Endodermal cell (in vitro differentiated cells): ENCODE results near the gene RHOB. TPM values are rescaled to one million over a fixed set of nuclear protein-coding genes. Genes with fewer than 3 reads are reported as not detected.
"Not testable (repeated sequence)": the region's sequence is repeated elsewhere in the genome, so short reads cannot be mapped to it uniquely, and the experiment has no call there.

Experiments used
- DNase-seq: peaks from one replicate; pipeline ENCODE4 v3.0.0-alpha.2; 2017
- H3K27ac ChIP-seq: 2 replicates; pipeline ENCODE4 v1.5.1; 2013; ENCODE audit warnings: mild to moderate bottlenecking, low read depth, low read length, moderate library complexity
- H3K27me3 ChIP-seq: 2 replicates; pipeline ENCODE4 v1.6.1; 2013; ENCODE audit warnings: mild to moderate bottlenecking, low read length, moderate library complexity; ENCODE audit not compliant: insufficient read depth, control insufficient read depth, poor library complexity, severe bottlenecking
- H3K36me3 ChIP-seq: 2 replicates; pipeline ENCODE4 v1.7.0; 2013; ENCODE audit warnings: mild to moderate bottlenecking, low read length, moderate library complexity; ENCODE audit not compliant: control insufficient read depth, insufficient read depth
- H3K4me1 ChIP-seq: one replicate; pipeline ENCODE4 v1.7.0; 2013; ENCODE audit warnings: low read length; ENCODE audit not compliant: control insufficient read depth, insufficient read depth
- H3K4me3 ChIP-seq: 2 replicates; pipeline ENCODE4 v1.5.1; 2013; ENCODE audit warnings: mild to moderate bottlenecking, low read length, moderate library complexity
- H3K9ac ChIP-seq: 2 replicates; pipeline ENCODE4 v1.6.1; 2013; ENCODE audit warnings: mild to moderate bottlenecking, low read length, moderate library complexity; ENCODE audit not compliant: poor library complexity, severe bottlenecking; ENCODE audit errors: extremely low read depth
- H3K9me3 ChIP-seq: 2 replicates; pipeline ENCODE4 v1.6.1; 2013; ENCODE audit warnings: mild to moderate bottlenecking, low read length, moderate library complexity; ENCODE audit not compliant: control insufficient read depth
- H3K27ac Mint-ChIP-seq: 2 replicates; pipeline ENCODE4 v1.8.0; 2020; ENCODE audit warnings: mixed read lengths
- H3K27me3 Mint-ChIP-seq: 2 replicates; pipeline ENCODE4 v1.8.0; 2021; ENCODE audit warnings: mild to moderate bottlenecking, mixed read lengths; ENCODE audit not compliant: insufficient read depth
- H3K36me3 Mint-ChIP-seq: 2 replicates; pipeline ENCODE4 v1.8.0; 2020; ENCODE audit warnings: low read depth, mixed read lengths
- H3K4me1 Mint-ChIP-seq: 2 replicates; pipeline ENCODE4 v1.8.0; 2020; ENCODE audit warnings: mixed read lengths
- H3K4me3 Mint-ChIP-seq: 2 replicates; pipeline ENCODE4 v1.8.0; 2020; ENCODE audit warnings: mild to moderate bottlenecking, moderate library complexity, mixed read lengths
- H3K9me3 Mint-ChIP-seq: 2 replicates; pipeline ENCODE4 v1.8.0; 2020; ENCODE audit warnings: mild to moderate bottlenecking, mixed read lengths
- WGBS, 2 experiments: methylation state at CpG; one replicate each; pipeline versions ENCODE4 v1.1.5 to v1.1.7; 2013; ENCODE audit warnings: missing lambda C conversion rate in 2 of 2, mixed read lengths in 1 of 2; ENCODE audit not compliant: insufficient coverage in 1 of 2, insufficient read length in 1 of 2; 5-methylcytosine and 5-hydroxymethylcytosine counted together
- total RNA-seq, 2 donors: library from RNA; stranded (reverse); fragmentation: NEBNext Ultra II Directional in 1 of 2; extraction: Animal tissue kit (Norgen Biotek cat#: 25700) in 1 of 2; gene quantifications; 2 replicates in 1 of 2; 3 replicates in 1 of 2; pipeline ENCODE4 v1.2.1, GENCODE V29; 2021
- TF ChIP-seq, protein P1 (sequence below): fragments of 200-600 bp; sonication (generic); conservative IDR thresholded peaks from 2 replicates; pipeline ENCODE4 v1.5.0; 2021; ENCODE audit warnings: antibody characterized with exemption, mild to moderate bottlenecking

RHOB gene
- total RNA-seq, 2 donors from 2014 or later: 25.6 to 47.0 TPM

DNA sequence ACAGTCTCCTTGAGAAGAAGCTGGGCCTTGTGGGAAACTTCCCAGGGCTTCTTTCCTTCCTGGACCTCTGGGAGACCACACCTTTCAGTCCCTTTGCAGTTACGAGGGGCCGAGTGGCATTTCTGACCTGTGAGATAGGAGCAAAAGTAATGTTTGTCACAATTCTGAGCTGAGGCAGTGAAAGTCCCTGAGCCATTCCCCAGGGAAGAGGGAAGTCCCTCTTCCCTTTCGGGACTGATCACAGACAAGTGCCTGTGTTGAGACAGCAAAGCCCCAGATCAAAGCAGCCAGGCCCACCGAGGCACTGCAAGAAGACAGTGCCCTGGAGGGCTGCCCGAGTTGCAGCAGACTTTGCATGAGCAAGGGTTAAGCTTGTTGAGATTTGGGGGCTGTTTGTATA, 41.9 kb downstream of the RHOB start:
- H3K4me1 Mint-ChIP-seq: peaks cover 13% of the 10 kb centered on the region

DNA sequence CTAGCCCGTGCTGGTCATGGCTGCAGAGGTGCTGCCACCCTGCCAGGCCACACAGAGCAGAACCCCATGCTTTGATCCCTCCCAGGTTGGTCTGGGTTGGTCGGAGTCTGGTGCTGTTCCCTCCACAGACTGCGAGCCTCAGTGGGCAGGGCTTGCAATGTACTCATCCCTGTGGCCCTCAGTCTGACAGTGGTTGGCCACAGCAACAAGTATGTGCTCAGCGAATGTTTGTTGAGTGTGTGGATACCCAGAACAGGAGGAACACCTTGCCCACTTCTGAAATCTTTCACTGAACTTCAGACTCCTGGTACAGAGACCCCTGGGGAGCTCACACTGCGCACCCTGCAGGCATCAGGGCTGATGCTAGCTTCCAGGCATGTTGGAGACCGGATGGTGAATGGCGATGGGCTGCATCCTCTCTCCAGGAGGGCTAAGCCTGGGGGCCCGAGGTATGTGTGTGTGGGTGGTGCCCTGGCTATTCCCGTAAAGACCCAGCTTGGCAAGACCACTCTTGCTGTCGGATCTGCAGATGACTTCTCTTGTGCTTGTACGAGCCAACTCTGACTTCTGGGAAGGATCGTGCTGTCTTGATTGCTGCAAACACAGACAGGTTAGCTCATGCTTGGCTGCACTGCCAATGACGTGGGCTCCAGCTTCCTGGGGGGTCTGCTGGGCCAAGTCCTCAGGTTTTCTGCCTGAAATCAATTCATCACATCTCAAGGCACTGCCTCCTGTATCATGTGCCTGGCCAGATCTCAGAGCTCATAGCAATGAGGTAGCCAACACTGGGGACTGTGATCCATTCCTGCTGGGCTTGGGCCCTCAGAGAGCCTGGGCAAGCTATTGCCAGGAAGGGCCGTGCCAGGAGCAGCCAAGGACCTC, 43.7 kb downstream of the RHOB start:
- TF ChIP-seq, protein P1, sequence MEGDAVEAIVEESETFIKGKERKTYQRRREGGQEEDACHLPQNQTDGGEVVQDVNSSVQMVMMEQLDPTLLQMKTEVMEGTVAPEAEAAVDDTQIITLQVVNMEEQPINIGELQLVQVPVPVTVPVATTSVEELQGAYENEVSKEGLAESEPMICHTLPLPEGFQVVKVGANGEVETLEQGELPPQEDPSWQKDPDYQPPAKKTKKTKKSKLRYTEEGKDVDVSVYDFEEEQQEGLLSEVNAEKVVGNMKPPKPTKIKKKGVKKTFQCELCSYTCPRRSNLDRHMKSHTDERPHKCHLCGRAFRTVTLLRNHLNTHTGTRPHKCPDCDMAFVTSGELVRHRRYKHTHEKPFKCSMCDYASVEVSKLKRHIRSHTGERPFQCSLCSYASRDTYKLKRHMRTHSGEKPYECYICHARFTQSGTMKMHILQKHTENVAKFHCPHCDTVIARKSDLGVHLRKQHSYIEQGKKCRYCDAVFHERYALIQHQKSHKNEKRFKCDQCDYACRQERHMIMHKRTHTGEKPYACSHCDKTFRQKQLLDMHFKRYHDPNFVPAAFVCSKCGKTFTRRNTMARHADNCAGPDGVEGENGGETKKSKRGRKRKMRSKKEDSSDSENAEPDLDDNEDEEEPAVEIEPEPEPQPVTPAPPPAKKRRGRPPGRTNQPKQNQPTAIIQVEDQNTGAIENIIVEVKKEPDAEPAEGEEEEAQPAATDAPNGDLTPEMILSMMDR: no peak
- WGBS, 2 experiments: 86 to 91% methylated on average over 10 to 14 of the region's 14 CpGs
- no peak overlapping the region for H3K27ac Mint-ChIP-seq
- no peak overlapping the region for H3K27ac ChIP-seq
- no peaks in the 10 kb centered on the region for H3K27me3 ChIP-seq
- H3K4me3 ChIP-seq: no peak overlapping the region
- no peaks in the 10 kb centered on the region for H3K36me3 ChIP-seq
- no peaks in the 10 kb centered on the region for H3K36me3 Mint-ChIP-seq
- H3K4me1 Mint-ChIP-seq: peaks cover 13% of the 10 kb centered on the region
- no peak overlapping the region for H3K4me3 Mint-ChIP-seq
- no peak overlapping the region for H3K9ac ChIP-seq
- no peak for DNase-seq
- no peaks in the 10 kb centered on the region for H3K9me3 ChIP-seq
- no peaks in the 10 kb centered on the region for H3K9me3 Mint-ChIP-seq
- H3K27me3 Mint-ChIP-seq: peaks cover 10% of the 10 kb centered on the region
- H3K4me1 ChIP-seq: peaks cover 4% of the 10 kb centered on the region

More for the DNA sequence above, 41.9 kb downstream of the RHOB start:
- Histone ChIP-seq H3K4me1 (peaks cover 4% of the 10 kb centered on the region), H3K36me3 (no peaks in the 10 kb centered on the region), H3K27ac (peak overlapping the region; percentile 86), H3K27me3 (no peaks in the 10 kb centered on the region), H3K9me3 (no peaks in the 10 kb centered on the region), H3K9ac (no peak overlapping the region), H3K4me3 (no peak overlapping the region)
- H3K9me3 Mint-ChIP-seq: no peaks in the 10 kb centered on the region
- H3K36me3 Mint-ChIP-seq: no peaks in the 10 kb centered on the region
- no peak overlapping the region for H3K4me3 Mint-ChIP-seq
- 66 to 83% methylated on average over 5 of the region's 5 CpGs for WGBS, 2 experiments
- TF ChIP-seq, protein P1: no peak
- H3K27ac Mint-ChIP-seq: peak overlapping the region; percentile 48
- peaks cover 24% of the 10 kb centered on the region for H3K27me3 Mint-ChIP-seq
- no peak for DNase-seq

DNA sequence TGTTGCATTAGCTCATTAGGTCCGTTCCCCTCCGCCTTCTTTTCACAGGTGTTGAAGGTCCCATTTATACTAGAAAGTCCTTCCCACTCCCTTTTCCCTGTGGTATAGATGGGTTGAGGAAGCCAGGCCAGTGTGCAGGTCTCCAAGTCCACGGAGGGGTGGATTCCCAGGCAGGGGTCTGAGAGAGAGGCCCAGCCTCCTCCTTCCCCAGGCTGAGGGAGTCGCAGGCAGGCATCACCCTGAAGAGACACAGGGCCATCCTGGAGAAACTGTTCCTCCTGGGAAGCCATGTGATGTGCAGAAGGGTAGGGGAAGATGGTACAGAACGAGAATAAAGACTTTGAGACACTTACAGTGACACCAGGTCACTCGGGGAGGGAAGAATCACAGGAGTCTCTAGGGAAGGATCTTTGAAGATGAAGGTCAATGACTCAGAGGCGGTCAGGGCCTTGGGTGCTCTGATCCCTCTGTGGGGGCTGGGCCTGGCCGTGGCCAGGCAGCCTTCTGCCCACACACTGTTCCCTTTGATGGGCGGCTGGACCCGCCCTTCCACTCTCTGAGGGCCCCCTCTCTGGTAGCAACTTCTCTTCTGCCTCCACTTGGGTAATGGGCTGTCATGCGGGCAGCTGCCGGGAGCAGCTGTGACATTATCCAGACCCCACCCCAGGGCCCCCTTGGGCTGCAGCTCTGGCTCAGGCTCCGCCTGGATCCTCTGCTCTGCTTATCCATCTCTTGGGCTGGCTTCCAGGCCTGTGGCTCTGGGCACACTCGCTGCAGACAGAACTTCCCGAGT, 45.1 kb downstream of the RHOB start:
- Mint-ChIP-seq H3K9me3 (no peaks in the 10 kb centered on the region), H3K27ac (no peak overlapping the region), H3K4me1 (peaks cover 13% of the 10 kb centered on the region), H3K36me3 (no peaks in the 10 kb centered on the region), H3K27me3 (peaks cover 3% of the 10 kb centered on the region), H3K4me3 (no peak overlapping the region)
- H3K27ac ChIP-seq: no peak overlapping the region
- H3K9me3 ChIP-seq: no peaks in the 10 kb centered on the region
- DNase-seq: no peak
- TF ChIP-seq, protein P1: no peak
- no peak overlapping the region for H3K9ac ChIP-seq
- no peak overlapping the region for H3K4me3 ChIP-seq
- H3K4me1 ChIP-seq: peaks cover 4% of the 10 kb centered on the region
- no peaks in the 10 kb centered on the region for H3K27me3 ChIP-seq
- WGBS, 2 experiments: 67 to 81% methylated on average over 4 to 15 of the region's 15 CpGs
- H3K36me3 ChIP-seq: no peaks in the 10 kb centered on the region

DNA sequence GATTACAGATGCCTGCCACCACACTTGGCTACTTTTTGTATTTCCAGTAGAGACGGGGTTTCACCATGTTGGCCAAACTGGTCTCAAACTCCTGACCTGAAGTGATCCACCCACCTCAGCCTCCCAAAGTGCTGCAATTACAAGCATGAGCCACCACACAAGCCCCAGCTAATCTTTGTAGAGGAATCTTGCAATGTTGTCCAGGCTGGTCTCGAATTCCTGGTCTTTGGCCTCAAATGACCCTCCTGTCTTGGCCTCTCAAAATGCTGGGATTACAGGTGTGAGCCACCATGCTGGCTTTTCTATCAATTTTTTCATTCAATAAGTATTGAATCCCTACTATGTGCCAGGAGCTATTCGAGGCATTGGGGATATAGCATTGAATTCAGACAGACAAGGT, 46.2 kb downstream of the RHOB start:
- H3K4me1 ChIP-seq, H3K27me3 Mint-ChIP-seq: not testable (repeated sequence)
- whole genome bisulfite sequencing, 2 experiments: 96 to 97% methylated on average over 3 of the region's 3 CpGs

More for the DNA sequence above, 46.2 kb downstream of the RHOB start:
- H3K4me3 Mint-ChIP-seq, H3K9me3 Mint-ChIP-seq, H3K9me3 ChIP-seq, H3K36me3 ChIP-seq, H3K9ac ChIP-seq, H3K27ac Mint-ChIP-seq, H3K36me3 Mint-ChIP-seq, H3K4me1 Mint-ChIP-seq, H3K27me3 ChIP-seq, DNase-seq, H3K27ac ChIP-seq, H3K4me3 ChIP-seq: not testable (repeated sequence)
